HG03108 (cell line): ENCODE data around the gene TLL1.

Experiments
- ATAC-seq: cut with Tn5 transposase; IDR thresholded peaks from one replicate; pipeline ENCODE4 v1.9.1; 2021; ENCODE audit warnings: moderate library complexity; ENCODE audit not compliant: unreplicated experiment

The TLL1 gene

GRCh38 chr4:166134285-166134684 lies 261.2 kb downstream of the TLL1 start:
- ATAC-seq: no peak

DNA sequence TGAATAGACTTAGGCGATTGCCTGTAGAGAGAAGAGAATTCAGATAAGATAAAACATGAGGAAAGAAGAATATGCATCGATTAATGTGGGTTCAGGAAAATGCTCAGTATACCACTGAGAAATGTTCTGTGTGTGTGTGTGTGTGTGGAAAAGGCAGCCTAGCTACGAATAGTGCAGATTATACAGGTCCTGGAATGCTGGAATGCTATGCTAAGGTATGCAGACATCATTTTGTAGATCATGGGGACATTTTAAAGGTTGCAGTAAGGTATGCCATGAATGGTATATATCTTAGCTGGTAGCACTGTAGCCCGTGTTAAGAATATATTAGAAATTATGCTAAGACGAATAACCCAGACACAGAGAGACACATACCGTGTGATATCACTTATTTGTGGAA lies 267.9 kb downstream of the TLL1 start:
- no peak for ATAC-seq

DNA sequence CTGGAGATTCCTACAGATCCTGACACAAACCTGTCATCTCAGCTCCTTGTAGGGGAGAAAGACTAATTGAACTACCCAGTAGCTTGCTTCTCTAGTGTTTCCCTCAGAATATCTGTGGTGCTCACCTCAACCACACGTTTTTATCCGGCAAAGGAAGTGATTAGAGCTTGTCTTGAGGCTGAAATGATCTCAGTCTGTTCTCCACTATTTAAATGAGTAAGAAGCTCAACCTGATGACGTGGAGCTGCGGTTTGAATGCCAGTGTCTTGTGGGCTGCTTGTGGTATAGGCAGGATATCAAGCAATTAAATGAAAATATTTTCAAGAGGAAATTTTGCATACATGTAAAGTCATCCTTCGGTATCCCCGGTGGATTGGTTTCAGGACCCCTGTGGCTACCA lies 270.2 kb downstream of the TLL1 start:
- no peak for ATAC-seq

- ATAC-seq: no peak
Measured at GRCh38 chr4:166144607-166145006, 271.6 kb downstream of the TLL1 start.

GRCh38 chr4:166146806-166147540 lies 273.9 kb downstream of the TLL1 start:
- ATAC-seq: no peak
